GM21423 (cell line): ENCODE data around the gene SNX33.
"Not testable (repeated sequence)": the region's sequence is repeated elsewhere in the genome, so short reads cannot be mapped to it uniquely, and the experiment has no call there.

Experiments
- ATAC-seq: cut with Tn5 transposase; IDR thresholded peaks from one replicate; pipeline ENCODE4 v1.9.1; 2021; ENCODE audit warnings: mild to moderate bottlenecking, moderate library complexity; ENCODE audit not compliant: unreplicated experiment

Gene SNX33

GRCh38 chr15:75697523-75697922, 49.8 kb downstream of the SNX33 start:
- ATAC-seq, result no peak

- not testable (repeated sequence) for ATAC-seq
Observed at GRCh38 chr15:75697974-75698747, 50.4 kb downstream of the SNX33 start.

- ATAC-seq, result not testable (repeated sequence)
Observed at GRCh38 chr15:75699517-75699916, 51.8 kb downstream of the SNX33 start.

GRCh38 chr15:75699961-75700874, 52.5 kb downstream of the SNX33 start:
- ATAC-seq, result peak; percentile 50

GRCh38 chr15:75701071-75702003, 53.6 kb downstream of the SNX33 start:
- ATAC-seq, result not testable (repeated sequence)

- no peak for ATAC-seq
Observed at GRCh38 chr15:75702436-75702835, 54.7 kb downstream of the SNX33 start.

- ATAC-seq, result not testable (repeated sequence)
Observed at GRCh38 chr15:75703440-75704262, 55.9 kb downstream of the SNX33 start.

GRCh38 chr15:75704263-75704615, 56.5 kb downstream of the SNX33 start:
- no peak for ATAC-seq

GRCh38 chr15:75704618-75705017, 56.9 kb downstream of the SNX33 start:
- ATAC-seq, result no peak

- not testable (repeated sequence) for ATAC-seq
Observed at GRCh38 chr15:75705375-75705774, 57.7 kb downstream of the SNX33 start.

GRCh38 chr15:75705854-75706681, 58.4 kb downstream of the SNX33 start:
- no peak for ATAC-seq

GRCh38 chr15:75706682-75706954, 58.9 kb downstream of the SNX33 start:
- no peak for ATAC-seq

GRCh38 chr15:75709458-75709857, 61.7 kb downstream of the SNX33 start:
- not testable (repeated sequence) for ATAC-seq

- not testable (repeated sequence) for ATAC-seq
Observed at GRCh38 chr15:75710874-75711273, 63.2 kb downstream of the SNX33 start.

GRCh38 chr15:75711495-75711894, 63.8 kb downstream of the SNX33 start:
- ATAC-seq, result not testable (repeated sequence)
